ENCODE data around the gene RASGRP3. TPM values are rescaled to one million over a fixed set of nuclear protein-coding genes. Genes with fewer than 3 reads are reported as not detected.

Gene RASGRP3
- total RNA-seq, 5 donors from 2014 or later (not counting 1 experiment from before 2014, with no cell fraction given) = 2.7 to 7.0 (median 4.4) TPM

GRCh38 chr2:33478968-33479731 is 2.7 kb downstream of the RASGRP3 start:
- no peak for ATAC-seq (replicated peaks in 1 of 4)
- DNase-seq = no peak
- no peaks in the 10 kb centered on the region for H3K27me3 Mint-ChIP-seq
- no peak overlapping the region for H3K27ac Mint-ChIP-seq
- H3K4me1 ChIP-seq (ENCODE audit: control insufficient read depth in 1 of 2, extremely low read depth in 1 of 2, insufficient read depth in 2 of 2, low read length in 2 of 2) = peaks cover 14 to 16% of the 10 kb centered on the region in 2 experiments
- H3K4me3 ChIP-seq (ENCODE audit: control insufficient read depth in 1 of 2, extremely low read depth in 1 of 2, low read length in 1 of 2) = no peak overlapping the region
- H3K9me3 ChIP-seq = no peaks in the 10 kb centered on the region
- peaks cover 36 to 48% (median 45%) of the 10 kb centered on the region in 3 donors for H3K4me1 Mint-ChIP-seq
- 40% methylated on average over 1 of the region's 9 CpGs for WGBS (ENCODE audit: insufficient coverage)
- POLR2A ChIA-PET = interaction anchor here (0.6 kb wide), 2 partner anchors 16 to 104 kb away, joined by 3 read pairs; no protein-coding TSS in a partner anchor
- no peaks in the 10 kb centered on the region for H3K27me3 ChIP-seq (replicated peaks in 1 of 2; ENCODE audit: control insufficient read depth in 2 of 2, extremely low read depth in 1 of 2, insufficient read depth in 2 of 2, low read length in 1 of 2)
- no peaks in the 10 kb centered on the region for H3K9me3 Mint-ChIP-seq
- H3K4me3 Mint-ChIP-seq = no peak overlapping the region
- CTCF ChIA-PET = interaction anchor here in 1 of 2 donors (0.6 to 2.0 kb wide), 2 partner anchors 8 to 104 kb away, joined by 5 to 7 read pairs; no protein-coding TSS in a partner anchor
- no peaks in the 10 kb centered on the region for H3K36me3 ChIP-seq (ENCODE audit: control insufficient read depth in 2 of 2, extremely low read depth in 1 of 2, insufficient read depth in 1 of 2, low read length in 1 of 2)
- peaks cover 5% of the 10 kb centered on the region for H3K36me3 Mint-ChIP-seq
- H3K27ac ChIP-seq (ENCODE audit: low read length) = no peak overlapping the region

GRCh38 chr2:33482518-33482917 is 6.1 kb downstream of the RASGRP3 start:
- peaks cover 3 to 5% (median 3%) of the 10 kb centered on the region in 3 donors for H3K9me3 Mint-ChIP-seq
- no peaks in the 10 kb centered on the region for H3K36me3 ChIP-seq (ENCODE audit: control insufficient read depth in 2 of 2, extremely low read depth in 1 of 2, insufficient read depth in 1 of 2, low read length in 1 of 2)
- H3K4me1 Mint-ChIP-seq = peaks cover 13 to 27% (median 24%) of the 10 kb centered on the region in 3 donors
- peaks cover 2 to 7% of the 10 kb centered on the region in 2 experiments for H3K4me1 ChIP-seq (ENCODE audit: control insufficient read depth in 1 of 2, extremely low read depth in 1 of 2, insufficient read depth in 2 of 2, low read length in 2 of 2)
- ChIA-PET POLR2A (no interaction called here), CTCF (no interaction called here)
- ATAC-seq (replicated peaks in 1 of 4) (no peak), DNase-seq (no peak)
- peaks cover 13% of the 10 kb centered on the region for H3K36me3 Mint-ChIP-seq
- H3K4me3 ChIP-seq (ENCODE audit: control insufficient read depth in 1 of 2, extremely low read depth in 1 of 2, low read length in 1 of 2) = no peak overlapping the region
- 93% methylated on average over 2 of the region's 2 CpGs for WGBS (ENCODE audit: insufficient coverage)
- no peak overlapping the region for H3K4me3 Mint-ChIP-seq
- peaks cover 3% of the 10 kb centered on the region for H3K9me3 ChIP-seq
- H3K27me3 ChIP-seq (replicated peaks in 1 of 2; ENCODE audit: control insufficient read depth in 2 of 2, extremely low read depth in 1 of 2, insufficient read depth in 2 of 2, low read length in 1 of 2) = no peaks in the 10 kb centered on the region
- H3K27ac ChIP-seq (ENCODE audit: low read length) = no peak overlapping the region
- no peak overlapping the region for H3K27ac Mint-ChIP-seq
- H3K27me3 Mint-ChIP-seq = no peaks in the 10 kb centered on the region

GRCh38 chr2:33484042-33484621 is 7.7 kb downstream of the RASGRP3 start:
- peaks cover 3 to 5% (median 3%) of the 10 kb centered on the region in 3 donors for H3K9me3 Mint-ChIP-seq
- Histone ChIP-seq H3K4me3 (ENCODE audit: control insufficient read depth in 1 of 2, extremely low read depth in 1 of 2, low read length in 1 of 2) (no peak overlapping the region), H3K36me3 (ENCODE audit: control insufficient read depth in 2 of 2, extremely low read depth in 1 of 2, insufficient read depth in 1 of 2, low read length in 1 of 2) (no peaks in the 10 kb centered on the region), H3K27me3 (replicated peaks in 1 of 2; ENCODE audit: control insufficient read depth in 2 of 2, extremely low read depth in 1 of 2, insufficient read depth in 2 of 2, low read length in 1 of 2) (no peaks in the 10 kb centered on the region), H3K27ac (ENCODE audit: low read length) (no peak overlapping the region), H3K4me1 (ENCODE audit: control insufficient read depth in 1 of 2, extremely low read depth in 1 of 2, insufficient read depth in 2 of 2, low read length in 2 of 2) (no peaks in the 10 kb centered on the region), H3K9me3 (peaks cover 3% of the 10 kb centered on the region)
- CTCF ChIA-PET = no interaction called here
- DNase-seq (no peak), ATAC-seq (replicated peaks in 1 of 4) (no peak)
- no CpG with 5 or more reads among the region's 2 CpGs for WGBS (ENCODE audit: insufficient coverage)
- H3K4me1 Mint-ChIP-seq = peaks cover 5 to 17% (median 12%) of the 10 kb centered on the region in 3 donors
- H3K36me3 Mint-ChIP-seq = peaks cover 13% of the 10 kb centered on the region
- H3K27me3 Mint-ChIP-seq = no peaks in the 10 kb centered on the region
- H3K4me3 Mint-ChIP-seq = no peak overlapping the region
- H3K27ac Mint-ChIP-seq = no peak overlapping the region
- POLR2A ChIA-PET = interaction anchor here in 1 of 2 donors (0.7 kb wide), 1 partner anchor 907 kb away, joined by 3 read pairs; no protein-coding TSS in a partner anchor

GRCh38 chr2:33485051-33485450 is 8.6 kb downstream of the RASGRP3 start:
- Histone ChIP-seq H3K36me3 (ENCODE audit: control insufficient read depth in 2 of 2, extremely low read depth in 1 of 2, insufficient read depth in 1 of 2, low read length in 1 of 2) (no peaks in the 10 kb centered on the region), H3K4me1 (ENCODE audit: control insufficient read depth in 1 of 2, extremely low read depth in 1 of 2, insufficient read depth in 2 of 2, low read length in 2 of 2) (no peaks in the 10 kb centered on the region), H3K9me3 (peaks cover 3% of the 10 kb centered on the region), H3K27me3 (replicated peaks in 1 of 2; ENCODE audit: control insufficient read depth in 2 of 2, extremely low read depth in 1 of 2, insufficient read depth in 2 of 2, low read length in 1 of 2) (no peaks in the 10 kb centered on the region), H3K4me3 (ENCODE audit: control insufficient read depth in 1 of 2, extremely low read depth in 1 of 2, low read length in 1 of 2) (no peak overlapping the region), H3K27ac (ENCODE audit: low read length) (no peak overlapping the region)
- WGBS (ENCODE audit: insufficient coverage) = no CpG with 5 or more reads among the region's 2 CpGs
- ChIA-PET CTCF (no interaction called here), POLR2A (no interaction called here)
- Mint-ChIP-seq H3K4me3 (no peak overlapping the region), H3K27me3 (no peaks in the 10 kb centered on the region), H3K27ac (no peak overlapping the region), H3K36me3 (peaks cover 13% of the 10 kb centered on the region), H3K9me3 (peaks cover 3 to 5% (median 3%) of the 10 kb centered on the region in 3 donors), H3K4me1 (peaks cover 5 to 14% (median 6%) of the 10 kb centered on the region in 3 donors)
- no peak for DNase-seq
- no peak for ATAC-seq (replicated peaks in 1 of 4)

GRCh38 chr2:33486544-33486943 is 10.1 kb downstream of the RASGRP3 start:
- no peaks in the 10 kb centered on the region for H3K4me1 ChIP-seq (ENCODE audit: control insufficient read depth in 1 of 2, extremely low read depth in 1 of 2, insufficient read depth in 2 of 2, low read length in 2 of 2)
- Mint-ChIP-seq H3K36me3 (peaks cover 13% of the 10 kb centered on the region), H3K4me1 (peaks cover 0 to 17% (median 2%) of the 10 kb centered on the region in 3 donors), H3K27ac (no peak overlapping the region), H3K4me3 (no peak overlapping the region), H3K27me3 (no peaks in the 10 kb centered on the region), H3K9me3 (peaks cover 3 to 5% (median 3%) of the 10 kb centered on the region in 3 donors)
- no peak overlapping the region for H3K4me3 ChIP-seq (ENCODE audit: control insufficient read depth in 1 of 2, extremely low read depth in 1 of 2, low read length in 1 of 2)
- ChIA-PET CTCF (no interaction called here), POLR2A (no interaction called here)
- H3K27ac ChIP-seq (ENCODE audit: low read length) = no peak overlapping the region
- no CpG with 5 or more reads among the region's 3 CpGs for WGBS (ENCODE audit: insufficient coverage)
- H3K27me3 ChIP-seq (replicated peaks in 1 of 2; ENCODE audit: control insufficient read depth in 2 of 2, extremely low read depth in 1 of 2, insufficient read depth in 2 of 2, low read length in 1 of 2) = no peaks in the 10 kb centered on the region
- no peak for ATAC-seq (replicated peaks in 1 of 4)
- peaks cover 3% of the 10 kb centered on the region for H3K9me3 ChIP-seq
- no peaks in the 10 kb centered on the region for H3K36me3 ChIP-seq (ENCODE audit: control insufficient read depth in 2 of 2, extremely low read depth in 1 of 2, insufficient read depth in 1 of 2, low read length in 1 of 2)
- DNase-seq = no peak

GRCh38 chr2:33488178-33488690 is 11.8 kb downstream of the RASGRP3 start:
- peaks cover 3 to 5% (median 3%) of the 10 kb centered on the region in 3 donors for H3K9me3 Mint-ChIP-seq
- Histone ChIP-seq H3K36me3 (ENCODE audit: control insufficient read depth in 2 of 2, extremely low read depth in 1 of 2, insufficient read depth in 1 of 2, low read length in 1 of 2) (no peaks in the 10 kb centered on the region), H3K4me1 (ENCODE audit: control insufficient read depth in 1 of 2, extremely low read depth in 1 of 2, insufficient read depth in 2 of 2, low read length in 2 of 2) (no peaks in the 10 kb centered on the region), H3K27ac (ENCODE audit: low read length) (no peak overlapping the region), H3K27me3 (replicated peaks in 1 of 2; ENCODE audit: control insufficient read depth in 2 of 2, extremely low read depth in 1 of 2, insufficient read depth in 2 of 2, low read length in 1 of 2) (no peaks in the 10 kb centered on the region), H3K9me3 (peaks cover 3% of the 10 kb centered on the region), H3K4me3 (ENCODE audit: control insufficient read depth in 1 of 2, extremely low read depth in 1 of 2, low read length in 1 of 2) (no peak overlapping the region)
- ChIA-PET CTCF (interaction anchor here in 1 of 2 donors (0.7 kb wide), 1 partner anchor 12 kb away, joined by 3 read pairs; the partner anchor contains the start of gene RASGRP3), POLR2A (interaction anchor here (0.5 to 0.7 kb wide), 3 partner anchors 17 to 136 kb away, joined by 3 to 6 read pairs (median 4); partner anchors contain the start of gene FAM98A (in 1 of the 2))
- no peak overlapping the region for H3K27ac Mint-ChIP-seq
- WGBS (ENCODE audit: insufficient coverage) = no CpG with 5 or more reads among the region's 2 CpGs
- DNase-seq = no peak
- H3K4me1 Mint-ChIP-seq = peaks cover 0 to 23% (median 2%) of the 10 kb centered on the region in 3 donors
- H3K36me3 Mint-ChIP-seq = peaks cover 8% of the 10 kb centered on the region
- no peak overlapping the region for H3K4me3 Mint-ChIP-seq
- no peaks in the 10 kb centered on the region for H3K27me3 Mint-ChIP-seq
- no peak for ATAC-seq (replicated peaks in 1 of 4)

Data from T-cell (primary cell).